Measurements from ENCODE around the gene SP8.

GRCh38 chr7:20777377-20778062, 9.2 kb downstream of the SP8 start:
- TF ChIP-seq CTCF (IDR thresholded peaks at IDR 0.05) (no peak), POLR2A (IDR thresholded peaks at IDR 0.05) (no peak), EP300 (IDR thresholded peaks at IDR 0.05) (no peak)
